ENCODE measurements around the gene MYBBP1A. TPM values are rescaled to one million over a fixed set of nuclear protein-coding genes. Genes with fewer than 3 reads are reported as not detected.
A peak's percentile ranks its signal among the peaks of the same experiment; 100 is the strongest.

Gene MYBBP1A
- total RNA-seq, 1 experiment from 2014 or later: 130 TPM

DNA sequence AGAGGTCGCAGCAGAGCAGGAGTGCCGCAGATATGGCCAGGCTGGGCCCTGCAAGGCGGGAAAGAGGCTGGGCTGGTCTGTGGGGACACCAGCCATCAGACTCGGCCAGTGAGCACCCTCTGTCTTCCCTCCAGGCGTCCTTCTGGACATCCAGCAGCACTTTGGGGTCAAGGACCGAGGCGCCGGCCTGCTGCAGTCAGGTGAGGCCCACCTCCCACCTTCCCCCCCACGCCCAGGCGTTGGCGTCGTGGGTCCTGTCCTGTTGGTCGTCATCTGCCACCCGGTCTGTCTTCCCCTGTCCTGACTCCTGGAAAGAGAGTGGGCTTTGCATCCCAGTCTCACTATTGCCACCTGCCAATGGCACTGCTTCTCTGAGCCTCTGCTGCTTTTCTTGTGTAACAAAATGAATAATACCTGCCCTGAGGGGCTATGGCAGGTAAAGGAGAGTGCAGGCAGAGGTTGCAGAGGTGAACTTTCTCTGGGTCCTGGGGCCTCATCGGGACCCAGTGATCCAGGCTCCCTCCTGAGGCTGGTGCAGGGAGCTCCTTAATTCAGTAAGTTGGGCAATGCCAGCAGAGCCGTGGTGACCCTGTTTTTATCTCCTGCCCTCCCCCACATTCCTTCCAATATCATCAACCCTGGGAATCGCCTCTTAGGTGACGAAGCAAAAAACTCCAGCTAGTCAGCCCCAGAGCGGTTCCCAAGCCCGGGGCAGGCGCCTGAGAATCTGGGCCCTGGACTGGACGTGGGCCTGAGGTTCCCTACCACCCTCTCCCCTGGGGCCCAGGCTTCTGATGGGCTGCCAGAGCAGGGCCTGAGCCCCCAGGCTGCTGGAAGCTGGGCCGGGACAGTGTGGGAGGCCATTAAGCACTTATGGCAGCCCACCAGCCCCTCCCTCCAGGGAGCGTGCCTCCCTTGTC, 41.8 kb downstream of the MYBBP1A start:
- RAD21 ChIA-PET (ENCODE audit: low non-redundant PET in 1 of 2, low total read pairs in 2 of 2, uncharacterized antibody in 2 of 2, unreplicated experiment in 2 of 2): interaction anchor here in 1 of 2 experiments (1.5 kb wide), 1 partner anchor 93 kb away, joined by 4 read pairs; no protein-coding TSS in a partner anchor

More for the DNA sequence above, 41.8 kb downstream of the MYBBP1A start:
- TF ChIP-seq ZNF274 (IDR thresholded peaks at IDR 0.05; ENCODE audit: low read depth, low read length) (no peak), SIN3A (IDR thresholded peaks at IDR 0.05; ENCODE audit: low read depth) (no peak), TCF7L2 (IDR thresholded peaks at IDR 0.05; ENCODE audit: borderline replicate concordance, extremely low read depth, insufficient read depth, insufficient read length) (no peak), CBX3 (IDR thresholded peaks at IDR 0.05; ENCODE audit: low read depth) (no peak), ELF1 (IDR thresholded peaks at IDR 0.05; ENCODE audit: borderline replicate concordance, low read depth) (no peak), FOSL1 (IDR thresholded peaks at IDR 0.05; ENCODE audit: low read depth) (no peak), RAD21 (IDR thresholded peaks at IDR 0.05; ENCODE audit: low read depth) (no peak), POLR2A (IDR thresholded peaks at IDR 0.05; ENCODE audit: borderline replicate concordance, extremely low read depth, insufficient read depth, insufficient read length) (no peak), SP1 (IDR thresholded peaks at IDR 0.05; ENCODE audit: low read depth) (no peak), YY1 (IDR thresholded peaks at IDR 0.05; ENCODE audit: extremely low read depth, insufficient replicate concordance, low read depth, low read length) (no peak), JUND (IDR thresholded peaks at IDR 0.05) (no peak), SRF (IDR thresholded peaks at IDR 0.05; ENCODE audit: low read depth) (no peak)
- TF ChIP-seq, protein P1, sequence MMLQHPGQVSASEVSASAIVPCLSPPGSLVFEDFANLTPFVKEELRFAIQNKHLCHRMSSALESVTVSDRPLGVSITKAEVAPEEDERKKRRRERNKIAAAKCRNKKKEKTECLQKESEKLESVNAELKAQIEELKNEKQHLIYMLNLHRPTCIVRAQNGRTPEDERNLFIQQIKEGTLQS (IDR thresholded peaks at IDR 0.05): no peak
- TF ChIP-seq, protein P2, sequence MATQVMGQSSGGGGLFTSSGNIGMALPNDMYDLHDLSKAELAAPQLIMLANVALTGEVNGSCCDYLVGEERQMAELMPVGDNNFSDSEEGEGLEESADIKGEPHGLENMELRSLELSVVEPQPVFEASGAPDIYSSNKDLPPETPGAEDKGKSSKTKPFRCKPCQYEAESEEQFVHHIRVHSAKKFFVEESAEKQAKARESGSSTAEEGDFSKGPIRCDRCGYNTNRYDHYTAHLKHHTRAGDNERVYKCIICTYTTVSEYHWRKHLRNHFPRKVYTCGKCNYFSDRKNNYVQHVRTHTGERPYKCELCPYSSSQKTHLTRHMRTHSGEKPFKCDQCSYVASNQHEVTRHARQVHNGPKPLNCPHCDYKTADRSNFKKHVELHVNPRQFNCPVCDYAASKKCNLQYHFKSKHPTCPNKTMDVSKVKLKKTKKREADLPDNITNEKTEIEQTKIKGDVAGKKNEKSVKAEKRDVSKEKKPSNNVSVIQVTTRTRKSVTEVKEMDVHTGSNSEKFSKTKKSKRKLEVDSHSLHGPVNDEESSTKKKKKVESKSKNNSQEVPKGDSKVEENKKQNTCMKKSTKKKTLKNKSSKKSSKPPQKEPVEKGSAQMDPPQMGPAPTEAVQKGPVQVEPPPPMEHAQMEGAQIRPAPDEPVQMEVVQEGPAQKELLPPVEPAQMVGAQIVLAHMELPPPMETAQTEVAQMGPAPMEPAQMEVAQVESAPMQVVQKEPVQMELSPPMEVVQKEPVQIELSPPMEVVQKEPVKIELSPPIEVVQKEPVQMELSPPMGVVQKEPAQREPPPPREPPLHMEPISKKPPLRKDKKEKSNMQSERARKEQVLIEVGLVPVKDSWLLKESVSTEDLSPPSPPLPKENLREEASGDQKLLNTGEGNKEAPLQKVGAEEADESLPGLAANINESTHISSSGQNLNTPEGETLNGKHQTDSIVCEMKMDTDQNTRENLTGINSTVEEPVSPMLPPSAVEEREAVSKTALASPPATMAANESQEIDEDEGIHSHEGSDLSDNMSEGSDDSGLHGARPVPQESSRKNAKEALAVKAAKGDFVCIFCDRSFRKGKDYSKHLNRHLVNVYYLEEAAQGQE (IDR thresholded peaks at IDR 0.05; ENCODE audit: low read depth): no peak
- TF ChIP-seq, protein P3, sequence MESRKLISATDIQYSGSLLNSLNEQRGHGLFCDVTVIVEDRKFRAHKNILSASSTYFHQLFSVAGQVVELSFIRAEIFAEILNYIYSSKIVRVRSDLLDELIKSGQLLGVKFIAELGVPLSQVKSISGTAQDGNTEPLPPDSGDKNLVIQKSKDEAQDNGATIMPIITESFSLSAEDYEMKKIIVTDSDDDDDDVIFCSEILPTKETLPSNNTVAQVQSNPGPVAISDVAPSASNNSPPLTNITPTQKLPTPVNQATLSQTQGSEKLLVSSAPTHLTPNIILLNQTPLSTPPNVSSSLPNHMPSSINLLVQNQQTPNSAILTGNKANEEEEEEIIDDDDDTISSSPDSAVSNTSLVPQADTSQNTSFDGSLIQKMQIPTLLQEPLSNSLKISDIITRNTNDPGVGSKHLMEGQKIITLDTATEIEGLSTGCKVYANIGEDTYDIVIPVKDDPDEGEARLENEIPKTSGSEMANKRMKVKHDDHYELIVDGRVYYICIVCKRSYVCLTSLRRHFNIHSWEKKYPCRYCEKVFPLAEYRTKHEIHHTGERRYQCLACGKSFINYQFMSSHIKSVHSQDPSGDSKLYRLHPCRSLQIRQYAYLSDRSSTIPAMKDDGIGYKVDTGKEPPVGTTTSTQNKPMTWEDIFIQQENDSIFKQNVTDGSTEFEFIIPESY (IDR thresholded peaks at IDR 0.05; ENCODE audit: extremely low read depth, insufficient replicate concordance, low read length): no peak
- H3K79me2 ChIP-seq (ENCODE audit: insufficient read depth, low read length): no peaks in the 10 kb centered on the region
- H3K27ac ChIP-seq (ENCODE audit: low read depth, low read length): no peak overlapping the region
- no peak overlapping the region for H3K4me3 ChIP-seq (replicated peaks in 1 of 2; ENCODE audit: low read depth in 1 of 2, low read length in 2 of 2)
- H3K9ac ChIP-seq (ENCODE audit: low read length): 0 out of 2 replicates have a peak overlapping the region, but pooled peaks have one; percentile 30
- H2AFZ ChIP-seq (ENCODE audit: low read depth, low read length, poor library complexity, severe bottlenecking): no peak overlapping the region
- intact Hi-C loops (cut with micrococcal nuclease): no loop called here
- ChIA-PET CTCF (no interaction called here), POLR2A (no interaction called here)
- no peaks in the 10 kb centered on the region for H3K9me3 ChIP-seq (ENCODE audit: control insufficient read depth in 1 of 2, insufficient read depth in 1 of 2, low read depth in 1 of 2, low read length in 2 of 2)
- peak overlapping the region; percentile 31 for H3K4me2 ChIP-seq (ENCODE audit: low read length)
- peak; percentile 41; the same call in 1 of the 2 replicates for ATAC-seq
- H4K20me1 ChIP-seq (ENCODE audit: insufficient read depth): no peaks in the 10 kb centered on the region
- no peak for DNase-seq (ENCODE audit: low read depth, low spot score)
- peaks cover 21 to 31% of the 10 kb centered on the region in 2 experiments for H3K4me1 ChIP-seq (ENCODE audit: control insufficient read depth in 1 of 2, insufficient read depth in 2 of 2, low read length in 2 of 2)
- no peaks in the 10 kb centered on the region for H3K27me3 ChIP-seq (ENCODE audit: insufficient read depth, low read length)
- H3K36me3 ChIP-seq (ENCODE audit: control insufficient read depth in 1 of 2, insufficient read depth in 2 of 2, low read length in 2 of 2): no peaks in the 10 kb centered on the region
- H3K9me2 ChIP-seq (ENCODE audit: insufficient read depth): no peaks in the 10 kb centered on the region
- BruUV-seq (replicated peaks): no TSS peak
